Panc1 (cell line): Measurements from ENCODE around the gene PHF2. TPM values are rescaled to one million over a fixed set of nuclear protein-coding genes. Genes with fewer than 3 reads are reported as not detected.

Experiments used
- ATAC-seq: fragments of 200-7000 bp; cut with Tn5 transposase; 2 replicates; pipeline ENCODE4 v1.9.1; 2020; ENCODE audit warnings: mild to moderate bottlenecking, moderate library complexity
- BruUV-seq: library from RNA; stranded (reverse); fragments of 400-500 nt; replicated peaks from 2 replicates; lab custom pipeline; 2021; lab: Mats Ljungman, UMichigan
- CTCF ChIA-PET: fragments of 300-600 bp; sonication (Branson Sonifier 250); formaldehyde crosslinking; loops from one replicate; lab custom pipeline; 2022; ENCODE audit warnings: antibody characterized with exemption; lab: Charles Lee
- POLR2A ChIA-PET: fragments of 300-600 bp; sonication (Branson Sonifier 250); formaldehyde crosslinking; loops from one replicate; lab custom pipeline; 2022; ENCODE audit warnings: antibody characterized with exemption; lab: Charles Lee
- DNase-seq: peaks from one replicate; pipeline ENCODE4 v3.0.0-alpha.2; 2010; ENCODE audit warnings: low read depth, low spot score
- H3K27ac ChIP-seq: 2 replicates; pipeline ENCODE4 v1.5.1; 2011; ENCODE audit warnings: mild to moderate bottlenecking, low read length, inconsistent platforms
- H3K27me3 ChIP-seq: fragments of 200-500 bp; sonication (Bioruptor generic); 2 replicates; pipeline ENCODE4 v1.6.0; 2014; ENCODE audit warnings: low read length, inconsistent platforms; ENCODE audit not compliant: control insufficient read depth, insufficient read depth
- H3K36me3 ChIP-seq: fragments of 200-500 bp; sonication (Bioruptor generic); 2 replicates; pipeline ENCODE4 v1.5.1; 2014; ENCODE audit warnings: inconsistent platforms, mild to moderate bottlenecking, low read length, moderate library complexity; ENCODE audit not compliant: control insufficient read depth, insufficient read depth
- H3K4me1 ChIP-seq: 2 replicates; pipeline ENCODE4 v1.5.1; 2011; ENCODE audit warnings: inconsistent platforms, mild to moderate bottlenecking, low read length, moderate library complexity; ENCODE audit not compliant: control insufficient read depth, insufficient read depth
- H3K4me3 ChIP-seq, 2 experiments: 2 replicates each; pipeline ENCODE4 v1.5.1; 2011 to 2012; ENCODE audit warnings: low read depth in 2 of 2, low read length in 2 of 2, mild to moderate bottlenecking in 2 of 2, inconsistent platforms in 1 of 2, moderate library complexity in 1 of 2
- H3K9me3 ChIP-seq: fragments of 200-500 bp; sonication (Bioruptor generic); 2 replicates; pipeline ENCODE4 v1.5.1; 2014; ENCODE audit warnings: low read depth, mild to moderate bottlenecking, inconsistent platforms, low read length, moderate library complexity; ENCODE audit not compliant: control insufficient read depth, insufficient read depth
- POLR2AphosphoS5 ChIP-seq: IDR thresholded peaks from 2 replicates; pipeline ENCODE4 v1.6.1; 2012; ENCODE audit warnings: mild to moderate bottlenecking, low read depth, low read length, moderate library complexity
- SIN3A ChIP-seq: IDR thresholded peaks from 2 replicates; pipeline ENCODE4 v1.6.1; 2012; ENCODE audit warnings: low read depth, mild to moderate bottlenecking, low read length, moderate library complexity, borderline replicate concordance; ENCODE audit not compliant: insufficient read depth
- TCF7L2 ChIP-seq: IDR thresholded peaks from 2 replicates; pipeline ENCODE4 v1.6.1; 2011; ENCODE audit warnings: mild to moderate bottlenecking, low read depth, low read length, inconsistent platforms
- in situ Hi-C: cut with HindIII; loops from 2 replicates; pipeline ENCODE4 v1.10.0; 2016; ENCODE audit warnings: low sequenced_read_pairs, low pct_unique_long_range_greater_than_20kb
- intact Hi-C: fragments of 100-400 bp; cut with micrococcal nuclease; formaldehyde crosslinking; loops from one replicate; pipeline ENCODE4 v1.10.0; 2022; ENCODE audit not compliant: unreplicated experiment
- total RNA-seq: library from RNA; stranded (reverse); gene quantifications from one replicate; pipeline ENCODE4 v1.2.1, GENCODE V29; 2021; ENCODE audit not compliant: unreplicated experiment
- TF ChIP-seq, protein P1 (sequence below): fragments of 450-650 bp; IDR thresholded peaks from 2 replicates; pipeline ENCODE4 v1.5.1; 2017; ENCODE audit warnings: mild to moderate bottlenecking
- TF ChIP-seq, protein P2 (sequence below), 2 experiments: IDR thresholded peaks; 2 replicates each; pipeline ENCODE4 v1.6.1; 2011 to 2012; ENCODE audit warnings: low read depth in 2 of 2, control low read depth in 1 of 2, low read length in 1 of 2, mild to moderate bottlenecking in 1 of 2, moderate library complexity in 1 of 2; ENCODE audit not compliant: insufficient read depth in 1 of 2

The PHF2 gene
- total RNA-seq, 1 experiment from 2014 or later = 16.6 TPM

DNA sequence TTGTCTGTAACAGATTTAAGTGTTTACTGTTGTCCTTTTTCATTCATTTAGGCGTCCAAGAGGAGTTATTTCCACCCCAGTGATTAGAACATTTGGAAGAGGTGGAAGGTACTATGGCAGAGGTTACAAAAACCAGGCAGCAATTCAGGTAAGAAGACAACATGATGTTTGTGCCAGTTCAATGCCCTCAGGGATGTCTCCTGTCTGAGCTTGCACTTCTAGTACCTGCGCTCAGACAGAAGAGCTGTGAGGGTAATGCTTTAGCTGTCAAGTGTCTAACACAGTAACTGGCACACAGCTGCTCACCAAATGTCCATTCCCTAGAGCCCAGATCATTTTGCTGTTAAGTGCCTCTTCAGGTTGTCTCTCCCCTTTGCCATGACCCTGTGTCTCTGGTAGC lies 14.2 kb upstream of the PHF2 start:
- CTCF ChIA-PET = no interaction called here
- Histone ChIP-seq H3K36me3 (peaks cover 9% of the 10 kb centered on the region), H3K27ac (no peak overlapping the region), H3K9me3 (no peaks in the 10 kb centered on the region), H3K27me3 (no peaks in the 10 kb centered on the region), H3K4me3 (no peak overlapping the region), H3K4me1 (no peaks in the 10 kb centered on the region)
- in situ Hi-C loops (no loop called here), intact Hi-C loops (loop anchor here (10.0 kb wide), 1 partner anchor 397 kb away; no protein-coding TSS in a partner anchor)
- no peak for ATAC-seq
- BruUV-seq = no TSS peak
- TF ChIP-seq SIN3A (no peak), TCF7L2 (no peak), POLR2AphosphoS5 (no peak)
- TF ChIP-seq, protein P1, sequence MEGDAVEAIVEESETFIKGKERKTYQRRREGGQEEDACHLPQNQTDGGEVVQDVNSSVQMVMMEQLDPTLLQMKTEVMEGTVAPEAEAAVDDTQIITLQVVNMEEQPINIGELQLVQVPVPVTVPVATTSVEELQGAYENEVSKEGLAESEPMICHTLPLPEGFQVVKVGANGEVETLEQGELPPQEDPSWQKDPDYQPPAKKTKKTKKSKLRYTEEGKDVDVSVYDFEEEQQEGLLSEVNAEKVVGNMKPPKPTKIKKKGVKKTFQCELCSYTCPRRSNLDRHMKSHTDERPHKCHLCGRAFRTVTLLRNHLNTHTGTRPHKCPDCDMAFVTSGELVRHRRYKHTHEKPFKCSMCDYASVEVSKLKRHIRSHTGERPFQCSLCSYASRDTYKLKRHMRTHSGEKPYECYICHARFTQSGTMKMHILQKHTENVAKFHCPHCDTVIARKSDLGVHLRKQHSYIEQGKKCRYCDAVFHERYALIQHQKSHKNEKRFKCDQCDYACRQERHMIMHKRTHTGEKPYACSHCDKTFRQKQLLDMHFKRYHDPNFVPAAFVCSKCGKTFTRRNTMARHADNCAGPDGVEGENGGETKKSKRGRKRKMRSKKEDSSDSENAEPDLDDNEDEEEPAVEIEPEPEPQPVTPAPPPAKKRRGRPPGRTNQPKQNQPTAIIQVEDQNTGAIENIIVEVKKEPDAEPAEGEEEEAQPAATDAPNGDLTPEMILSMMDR = no peak
- TF ChIP-seq, protein P2, sequence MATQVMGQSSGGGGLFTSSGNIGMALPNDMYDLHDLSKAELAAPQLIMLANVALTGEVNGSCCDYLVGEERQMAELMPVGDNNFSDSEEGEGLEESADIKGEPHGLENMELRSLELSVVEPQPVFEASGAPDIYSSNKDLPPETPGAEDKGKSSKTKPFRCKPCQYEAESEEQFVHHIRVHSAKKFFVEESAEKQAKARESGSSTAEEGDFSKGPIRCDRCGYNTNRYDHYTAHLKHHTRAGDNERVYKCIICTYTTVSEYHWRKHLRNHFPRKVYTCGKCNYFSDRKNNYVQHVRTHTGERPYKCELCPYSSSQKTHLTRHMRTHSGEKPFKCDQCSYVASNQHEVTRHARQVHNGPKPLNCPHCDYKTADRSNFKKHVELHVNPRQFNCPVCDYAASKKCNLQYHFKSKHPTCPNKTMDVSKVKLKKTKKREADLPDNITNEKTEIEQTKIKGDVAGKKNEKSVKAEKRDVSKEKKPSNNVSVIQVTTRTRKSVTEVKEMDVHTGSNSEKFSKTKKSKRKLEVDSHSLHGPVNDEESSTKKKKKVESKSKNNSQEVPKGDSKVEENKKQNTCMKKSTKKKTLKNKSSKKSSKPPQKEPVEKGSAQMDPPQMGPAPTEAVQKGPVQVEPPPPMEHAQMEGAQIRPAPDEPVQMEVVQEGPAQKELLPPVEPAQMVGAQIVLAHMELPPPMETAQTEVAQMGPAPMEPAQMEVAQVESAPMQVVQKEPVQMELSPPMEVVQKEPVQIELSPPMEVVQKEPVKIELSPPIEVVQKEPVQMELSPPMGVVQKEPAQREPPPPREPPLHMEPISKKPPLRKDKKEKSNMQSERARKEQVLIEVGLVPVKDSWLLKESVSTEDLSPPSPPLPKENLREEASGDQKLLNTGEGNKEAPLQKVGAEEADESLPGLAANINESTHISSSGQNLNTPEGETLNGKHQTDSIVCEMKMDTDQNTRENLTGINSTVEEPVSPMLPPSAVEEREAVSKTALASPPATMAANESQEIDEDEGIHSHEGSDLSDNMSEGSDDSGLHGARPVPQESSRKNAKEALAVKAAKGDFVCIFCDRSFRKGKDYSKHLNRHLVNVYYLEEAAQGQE (IDR thresholded peaks at IDR 0.05; ENCODE audit: insufficient read depth in 1 of 2, low read depth in 2 of 2, low read length in 1 of 2) = no peak
- POLR2A ChIA-PET = no interaction called here
- no peak for DNase-seq

DNA sequence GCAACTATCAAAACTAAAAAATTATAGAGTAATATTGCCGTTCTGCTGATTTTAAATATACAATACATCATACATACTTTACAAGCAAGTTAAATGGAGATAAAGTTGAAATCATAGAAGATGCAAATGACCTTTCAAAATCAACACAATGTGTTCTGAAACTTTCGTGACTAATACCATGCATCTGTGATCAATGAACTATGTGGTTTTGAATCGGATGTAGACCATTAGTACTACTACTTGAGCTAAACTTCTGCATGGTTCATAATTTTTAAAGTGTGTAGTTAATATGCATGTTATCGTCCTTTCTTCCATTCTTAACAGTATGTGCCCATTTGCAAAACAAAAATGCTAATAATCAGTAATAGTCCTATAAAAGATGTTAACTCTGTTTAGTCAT lies 11.3 kb upstream of the PHF2 start:
- BruUV-seq = no TSS peak
- POLR2A ChIA-PET = no interaction called here

More for the DNA sequence above, 11.3 kb upstream of the PHF2 start:
- no peak overlapping the region for H3K4me3 ChIP-seq
- DNase-seq (no peak), ATAC-seq (no peak)
- H3K4me1 ChIP-seq = no peaks in the 10 kb centered on the region; the same call in 1 of the 2 replicates
- no peaks in the 10 kb centered on the region for H3K27me3 ChIP-seq
- peaks cover 5% of the 10 kb centered on the region for H3K36me3 ChIP-seq
- no peak for TF ChIP-seq POLR2AphosphoS5
- no peaks in the 10 kb centered on the region for H3K9me3 ChIP-seq
- intact Hi-C loops (loop anchor here (10.0 kb wide), 1 partner anchor 400 kb away; no protein-coding TSS in a partner anchor), in situ Hi-C loops (no loop called here)
- H3K27ac ChIP-seq = no peak overlapping the region
- CTCF ChIA-PET = interaction anchor here (0.7 kb wide), 1 partner anchor 198 kb away, joined by 3 read pairs; no protein-coding TSS in a partner anchor
